ENCODE results near the gene GSK3B.

The GSK3B gene

DNA sequence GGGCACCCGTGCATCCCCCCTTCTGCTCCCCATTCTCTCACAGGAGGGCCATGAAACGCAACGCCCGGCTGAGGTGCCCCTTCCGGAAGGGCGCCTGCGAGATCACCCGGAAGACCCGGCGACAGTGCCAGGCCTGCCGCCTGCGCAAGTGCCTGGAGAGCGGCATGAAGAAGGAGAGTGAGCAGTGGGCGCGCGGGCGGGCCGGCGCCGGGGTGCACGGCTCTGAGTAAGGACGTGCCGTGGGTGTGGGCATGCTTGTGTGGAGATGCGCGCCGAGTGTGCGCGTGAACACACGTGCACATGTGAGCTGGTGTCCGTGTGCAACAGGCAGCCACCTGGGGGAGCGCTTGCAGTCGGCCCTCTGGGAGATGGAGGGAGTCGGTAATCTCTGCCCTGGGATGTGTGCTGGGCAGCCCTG lies 284.2 kb downstream of the GSK3B start:
- peak; percentile 37 for DNase-seq

GRCh38 chr3:119809249-119810017 lies 284.8 kb downstream of the GSK3B start:
- DNase-seq = no peak

DNA sequence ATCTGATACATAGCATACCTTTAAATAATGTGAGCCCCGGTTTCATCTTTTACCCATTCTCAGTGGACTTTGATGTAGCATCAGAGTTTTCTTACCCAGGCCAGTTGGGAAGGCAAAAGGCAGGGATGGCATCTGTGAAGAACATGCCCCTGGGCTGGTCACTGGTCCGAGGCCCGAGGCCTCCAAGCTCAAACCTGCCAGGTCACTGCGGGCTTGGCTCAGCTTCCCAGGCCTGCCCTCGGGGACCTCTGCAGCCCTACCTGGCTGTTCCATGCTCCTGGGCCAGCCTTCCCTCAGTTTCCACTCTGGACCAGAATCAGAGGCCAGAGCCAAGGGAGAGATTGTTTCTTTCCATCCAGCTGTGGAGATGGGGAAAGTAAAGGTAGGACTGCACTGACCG lies 285.4 kb downstream of the GSK3B start:
- DNase-seq = no peak

DNA sequence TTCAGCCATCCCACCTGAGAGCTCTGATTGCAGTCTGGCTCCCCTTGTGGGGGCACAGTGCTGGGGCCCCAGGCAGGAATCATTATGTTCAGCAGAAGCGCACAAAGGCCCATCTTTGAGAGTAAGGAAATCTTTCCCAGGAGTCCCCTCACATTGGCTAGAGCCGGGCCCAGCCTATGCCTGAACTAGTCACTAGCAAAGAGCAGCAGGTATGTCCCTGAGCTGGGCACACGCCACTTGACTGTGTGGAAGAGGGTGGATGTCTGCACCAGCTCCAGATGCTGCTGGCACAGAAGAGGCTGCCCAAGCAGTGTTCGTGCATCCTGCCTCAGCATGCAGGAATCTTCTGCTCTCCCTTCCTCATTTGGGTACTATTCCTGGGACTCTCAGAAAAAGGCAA lies 286.0 kb downstream of the GSK3B start:
- no peak for DNase-seq

- no peak for DNase-seq
Measured at GRCh38 chr3:119800844-119801243, 293.4 kb downstream of the GSK3B start.

DNA sequence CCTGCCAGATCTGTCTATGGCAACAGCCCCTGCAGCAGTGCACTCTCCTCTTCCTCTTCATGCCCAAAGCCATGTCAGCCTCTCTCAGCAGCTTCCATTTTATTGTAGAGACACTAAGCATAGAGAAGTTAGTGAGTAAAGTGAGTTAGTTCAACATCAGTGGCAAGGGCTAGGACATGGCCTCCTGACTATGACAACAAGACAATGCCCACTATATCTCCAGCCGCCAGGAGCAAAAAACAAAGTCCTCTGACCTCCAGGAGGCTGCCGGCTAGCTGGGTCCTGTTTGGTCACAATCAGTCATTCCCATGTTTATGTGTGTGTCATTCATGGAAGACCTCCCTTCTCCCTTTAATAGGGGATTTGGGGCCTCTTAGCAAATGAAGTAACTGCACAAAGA lies 297.5 kb downstream of the GSK3B start:
- DNase-seq = no peak

GRCh38 chr3:119796368-119796767 lies 297.9 kb downstream of the GSK3B start:
- no peak for DNase-seq

- DNase-seq = no peak
Measured at GRCh38 chr3:119795849-119796248, 298.4 kb downstream of the GSK3B start.

GRCh38 chr3:119794971-119795612 lies 299.2 kb downstream of the GSK3B start:
- peak; percentile 33 for DNase-seq

DNA sequence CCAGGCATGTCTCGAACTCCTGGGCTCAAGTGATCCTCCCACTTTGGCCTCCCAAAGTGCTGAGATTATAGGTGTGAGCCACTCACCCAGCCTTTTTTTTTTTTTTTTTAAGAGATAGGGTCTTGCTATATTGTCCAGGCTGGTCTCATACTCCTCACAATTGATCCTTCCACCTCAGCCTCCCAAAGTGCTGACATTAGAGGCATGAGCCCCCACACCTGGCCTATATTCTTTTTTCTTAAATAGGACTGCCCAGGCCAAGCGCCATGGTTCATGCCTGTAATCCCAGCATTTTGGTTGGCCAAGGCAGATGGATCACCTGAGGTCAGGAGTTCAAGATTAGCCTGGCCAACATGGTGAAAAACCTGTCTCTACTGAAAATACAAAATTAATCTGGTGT lies 299.8 kb downstream of the GSK3B start:
- DNase-seq = no peak

DNA sequence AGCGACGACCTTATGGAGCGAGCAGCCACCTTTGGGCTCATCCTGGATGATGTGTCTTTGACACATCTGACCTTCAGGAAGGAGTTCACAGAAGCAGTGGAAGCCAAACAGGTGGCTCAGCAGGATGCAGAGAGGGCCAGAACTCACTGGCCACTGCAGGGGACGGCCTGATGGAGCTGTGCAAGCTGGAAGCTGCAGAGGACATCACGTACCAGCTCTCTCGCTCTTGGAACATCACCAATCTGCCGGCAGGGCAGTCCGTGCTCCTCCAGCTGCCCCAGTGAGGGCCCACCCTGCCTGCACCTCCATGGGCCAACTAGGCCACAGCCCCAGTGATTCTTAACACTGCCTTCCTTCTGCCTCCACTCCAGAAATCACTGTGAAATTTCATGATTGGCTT lies 302.0 kb downstream of the GSK3B start:
- DNase-seq = no peak

DNA sequence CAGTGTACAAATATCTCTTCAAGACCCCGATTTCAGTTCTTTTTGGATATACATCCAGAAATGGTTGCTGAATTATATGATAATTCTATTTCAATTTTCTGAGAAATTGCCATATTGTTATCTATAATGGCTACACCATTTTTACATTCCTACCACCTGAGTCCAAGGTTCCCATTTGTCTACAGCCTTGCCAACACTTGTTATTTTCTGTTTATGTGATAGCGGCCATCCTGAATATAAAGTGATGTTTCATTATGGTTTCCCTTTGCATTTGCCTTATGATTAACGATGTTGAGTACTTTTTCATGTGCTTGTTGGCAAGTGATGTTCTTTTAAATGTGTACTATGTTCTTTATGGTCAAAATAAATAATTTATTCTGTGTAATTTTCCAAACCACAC lies 303.9 kb downstream of the GSK3B start:
- DNase-seq = no peak

- DNase-seq = no peak
Measured at GRCh38 chr3:119786409-119786808, 307.8 kb downstream of the GSK3B start.

- DNase-seq = no peak
Measured at GRCh38 chr3:119783883-119784282, 310.4 kb downstream of the GSK3B start.

DNA sequence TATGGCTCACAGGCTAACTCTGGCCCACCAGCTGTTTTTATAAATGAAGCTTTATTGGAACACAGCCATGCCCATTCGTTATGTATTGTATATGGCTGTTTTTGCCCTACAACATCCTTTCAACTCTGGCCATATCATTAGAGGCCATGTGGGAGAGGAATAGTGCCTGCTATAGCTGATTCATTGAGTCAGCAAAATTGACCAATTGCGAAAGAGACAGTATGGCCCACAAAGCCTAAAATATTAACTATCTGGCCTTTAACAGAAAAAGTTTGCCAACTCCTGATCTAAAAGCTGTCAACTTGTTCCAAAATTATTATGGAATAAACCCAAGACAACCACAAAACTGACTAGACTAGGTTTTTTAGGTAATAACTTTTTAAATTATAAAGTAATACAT lies 311.0 kb downstream of the GSK3B start:
- no peak for DNase-seq

GRCh38 chr3:119782460-119782859 lies 311.8 kb downstream of the GSK3B start:
- DNase-seq = no peak

DNA sequence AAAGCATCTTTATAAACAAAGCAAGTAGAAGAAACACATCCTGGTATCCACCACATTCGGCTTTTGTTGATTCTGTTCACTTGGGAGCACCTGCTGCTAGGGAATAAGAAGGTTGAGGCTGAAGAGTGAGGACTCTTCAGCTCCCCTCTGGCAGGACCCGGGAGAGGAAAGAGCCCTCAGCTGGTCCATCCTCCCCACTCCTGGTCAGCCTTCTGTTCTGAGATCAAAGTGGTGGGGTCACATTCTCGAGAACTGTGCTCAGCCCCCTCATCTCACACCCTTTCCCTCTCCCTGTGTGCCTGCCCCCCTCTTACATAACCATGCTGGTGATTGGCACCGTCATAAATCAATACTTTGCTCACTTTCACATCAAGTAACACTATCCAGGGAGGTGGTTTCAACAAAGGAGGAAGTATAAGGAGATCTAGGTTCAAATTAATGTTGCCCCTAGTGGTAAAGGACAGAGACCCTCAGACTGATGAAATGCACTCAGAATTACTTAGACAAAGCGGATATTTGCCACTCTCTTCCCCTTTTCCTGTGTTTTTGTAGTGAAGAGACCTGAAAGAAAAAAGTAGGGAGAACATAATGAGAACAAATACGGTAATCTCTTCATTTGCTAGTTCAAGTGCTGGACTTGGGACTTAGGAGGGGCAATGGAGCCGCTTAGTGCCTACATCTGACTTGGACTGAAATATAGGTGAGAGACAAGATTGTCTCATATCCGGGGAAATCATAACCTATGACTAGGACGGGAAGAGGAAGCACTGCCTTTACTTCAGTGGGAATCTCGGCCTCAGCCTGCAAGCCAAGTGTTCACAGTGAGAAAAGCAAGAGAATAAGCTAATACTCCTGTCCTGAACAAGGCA lies 312.7 kb downstream of the GSK3B start, which contains the start of gene NR1I2:
NR1I2 (plus strand) TSS at position 772 of the 869 bp plus-strand sequence.
- DNase-seq = no peak

GRCh38 chr3:119779731-119780383 lies 314.4 kb downstream of the GSK3B start:
- no peak for DNase-seq

GRCh38 chr3:119778811-119779210 lies 315.4 kb downstream of the GSK3B start:
- no peak for DNase-seq

DNA sequence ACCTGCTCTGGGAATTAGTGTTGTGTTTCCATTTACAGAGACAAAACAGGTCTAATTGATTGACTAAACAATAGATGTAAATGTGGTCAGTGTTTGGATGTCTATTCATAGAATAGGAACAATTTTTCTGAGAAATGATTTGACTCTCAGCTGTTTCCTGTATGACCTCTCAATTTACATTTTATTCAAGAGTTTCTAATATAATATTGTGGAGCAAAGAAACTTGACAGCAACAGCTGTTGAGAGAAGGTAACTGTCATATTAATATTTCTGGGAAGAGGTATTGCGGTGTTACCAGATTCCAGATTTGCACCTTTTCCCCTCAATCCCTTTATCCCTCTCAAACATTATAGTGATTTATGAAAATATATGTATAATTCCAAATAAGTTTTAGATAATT lies 316.1 kb downstream of the GSK3B start:
- no peak for DNase-seq

DNA sequence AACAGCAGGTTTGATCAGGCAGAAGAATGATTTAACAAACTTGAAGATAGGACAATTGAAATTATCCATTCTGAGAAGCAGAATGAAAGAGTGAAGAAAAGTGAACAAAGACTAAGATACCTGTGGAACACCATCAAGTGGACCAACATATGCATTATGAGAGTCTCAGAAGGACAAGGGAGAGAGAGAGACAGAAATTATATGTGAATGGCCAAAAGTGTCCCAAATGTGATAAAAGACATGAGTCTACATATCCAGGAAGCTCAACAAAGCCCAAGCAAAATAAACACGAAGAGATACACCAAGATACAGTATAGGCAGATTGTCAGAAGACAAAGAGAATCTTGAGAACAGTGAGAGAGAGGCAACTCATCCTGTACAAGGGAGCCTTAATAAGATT lies 317.9 kb downstream of the GSK3B start:
- DNase-seq = no peak

DNA sequence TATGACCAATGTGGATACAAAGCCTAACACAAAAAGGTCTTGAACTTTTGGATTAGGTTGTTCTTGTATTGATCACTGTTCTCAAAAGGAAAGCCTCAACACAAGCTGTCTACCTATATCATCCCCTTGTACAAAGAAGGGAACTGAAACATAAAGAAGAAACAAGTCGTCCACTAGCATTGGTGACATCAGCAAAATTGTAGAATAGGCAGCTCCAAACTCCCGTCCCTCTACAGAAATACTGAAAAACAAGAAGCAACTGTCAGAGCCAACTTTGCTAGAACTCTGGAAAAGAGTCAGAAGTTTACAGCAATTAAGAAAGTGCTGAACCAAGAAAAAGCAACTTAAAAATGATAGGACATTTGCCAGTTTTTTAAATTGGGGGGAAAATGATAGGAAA lies 319.8 kb downstream of the GSK3B start:
- no peak for DNase-seq

Data from EL (cell line).